Suppressor macrophage treated with lipopolysaccharide for 4 hours (primary cell): ENCODE data around the gene MON2.
"Not testable (repeated sequence)": the region's sequence is repeated elsewhere in the genome, so short reads cannot be mapped to it uniquely, and the experiment has no call there.

Source experiments
- DNase-seq: peaks from one replicate; pipeline ENCODE4 v3.0.0-alpha.2; 2020

MON2 gene

GRCh38 chr12:62481843-62482540, 15.4 kb downstream of the MON2 start:
- DNase-seq, result no peak

GRCh38 chr12:62482769-62483168, 16.1 kb downstream of the MON2 start:
- no peak for DNase-seq

- DNase-seq, result no peak
Observed at GRCh38 chr12:62484233-62484632, 17.6 kb downstream of the MON2 start.

GRCh38 chr12:62505786-62506185, 39.2 kb downstream of the MON2 start:
- no peak for DNase-seq

- DNase-seq, result no peak
Observed at GRCh38 chr12:62512901-62513300, 46.3 kb downstream of the MON2 start.

- DNase-seq, result not testable (repeated sequence)
Observed at GRCh38 chr12:62514080-62514479, 47.5 kb downstream of the MON2 start.

- peak; percentile 50 for DNase-seq
Observed at GRCh38 chr12:62516927-62517326, 50.3 kb downstream of the MON2 start.

GRCh38 chr12:62517887-62518286, 51.3 kb downstream of the MON2 start:
- DNase-seq, result no peak

GRCh38 chr12:62519043-62519442, 52.4 kb downstream of the MON2 start:
- DNase-seq, result no peak

- no peak for DNase-seq
Observed at GRCh38 chr12:62520361-62520760, 53.7 kb downstream of the MON2 start.

- peak; percentile 60 for DNase-seq
Observed at GRCh38 chr12:62522984-62523383, 56.4 kb downstream of the MON2 start.

- DNase-seq, result no peak
Observed at GRCh38 chr12:62523619-62524018, 57.0 kb downstream of the MON2 start.

- DNase-seq, result no peak
Observed at GRCh38 chr12:62525271-62525670, 58.6 kb downstream of the MON2 start.

GRCh38 chr12:62530596-62530995, 64.0 kb downstream of the MON2 start:
- DNase-seq, result no peak

GRCh38 chr12:62532333-62532732, 65.7 kb downstream of the MON2 start:
- DNase-seq, result no peak

- DNase-seq, result no peak
Observed at GRCh38 chr12:62533087-62533754, 66.6 kb downstream of the MON2 start.

- DNase-seq, result no peak
Observed at GRCh38 chr12:62533755-62534107, 67.1 kb downstream of the MON2 start.

GRCh38 chr12:62536546-62536945, 69.9 kb downstream of the MON2 start:
- DNase-seq, result no peak

- peak; percentile 19 for DNase-seq
Observed at GRCh38 chr12:62537551-62537950, 70.9 kb downstream of the MON2 start.

GRCh38 chr12:62540354-62540753, 73.7 kb downstream of the MON2 start:
- DNase-seq, result no peak

GRCh38 chr12:62542814-62543213, 76.2 kb downstream of the MON2 start:
- DNase-seq, result no peak

GRCh38 chr12:62543324-62543723, 76.7 kb downstream of the MON2 start:
- DNase-seq, result no peak

GRCh38 chr12:62543741-62544140, 77.1 kb downstream of the MON2 start:
- no peak for DNase-seq

- DNase-seq, result no peak
Observed at GRCh38 chr12:62552906-62553556, 86.4 kb downstream of the MON2 start.
